Fibroblast of villous mesenchyme (primary cell): ENCODE results near the gene RBFOX2. TPM values are rescaled to one million over a fixed set of nuclear protein-coding genes. Genes with fewer than 3 reads are reported as not detected.

Source experiments
- DNase-seq: peaks from one replicate; pipeline ENCODE4 v3.0.0-alpha.2; 2010; ENCODE audit warnings: low read depth
- H3K4me3 ChIP-seq: 2 replicates; pipeline ENCODE4 v1.5.1; 2011; ENCODE audit warnings: low read depth, mild to moderate bottlenecking, low read length
- CTCF ChIP-seq: IDR thresholded peaks from 2 replicates; pipeline ENCODE4 v1.5.1; 2012; ENCODE audit warnings: low read depth, mild to moderate bottlenecking, low read length; ENCODE audit not compliant: insufficient read depth
- total RNA-seq: library from RNA; depleted of rRNA; stranded (reverse); fragments of >200 nt; gene quantifications from 2 replicates; pipeline ENCODE4 v1.2.3, GENCODE V29; 2012

Gene RBFOX2
- total RNA-seq, 1 donor: 174 TPM

- H3K4me3 ChIP-seq: no peak overlapping the region
- TF ChIP-seq CTCF: no peak
- DNase-seq: no peak
Measured at GRCh38 chr22:35887296-35887875, 141.2 kb downstream of the RBFOX2 start.

- DNase-seq: no peak
- TF ChIP-seq CTCF: no peak
- H3K4me3 ChIP-seq: no peak overlapping the region
Measured at GRCh38 chr22:35886309-35886708, 142.3 kb downstream of the RBFOX2 start.

GRCh38 chr22:35884529-35884928 is 144.1 kb downstream of the RBFOX2 start:
- no peak for DNase-seq
- H3K4me3 ChIP-seq: no peak overlapping the region
- no peak for TF ChIP-seq CTCF

GRCh38 chr22:35883031-35883620 is 145.5 kb downstream of the RBFOX2 start:
- no peak overlapping the region for H3K4me3 ChIP-seq
- no peak for TF ChIP-seq CTCF
- peak; percentile 53 for DNase-seq

- peak; percentile 64 for DNase-seq
- H3K4me3 ChIP-seq: no peak overlapping the region
- TF ChIP-seq CTCF: no peak
Measured at GRCh38 chr22:35882211-35883030, 146.2 kb downstream of the RBFOX2 start.

- TF ChIP-seq CTCF: no peak
- DNase-seq: no peak
Measured at GRCh38 chr22:35879351-35879750, 149.3 kb downstream of the RBFOX2 start.

More at GRCh38 chr22:35879351-35879750, 149.3 kb downstream of the RBFOX2 start:
- no peak overlapping the region for H3K4me3 ChIP-seq
